ENCODE results near the gene CCDC152.

DNA sequence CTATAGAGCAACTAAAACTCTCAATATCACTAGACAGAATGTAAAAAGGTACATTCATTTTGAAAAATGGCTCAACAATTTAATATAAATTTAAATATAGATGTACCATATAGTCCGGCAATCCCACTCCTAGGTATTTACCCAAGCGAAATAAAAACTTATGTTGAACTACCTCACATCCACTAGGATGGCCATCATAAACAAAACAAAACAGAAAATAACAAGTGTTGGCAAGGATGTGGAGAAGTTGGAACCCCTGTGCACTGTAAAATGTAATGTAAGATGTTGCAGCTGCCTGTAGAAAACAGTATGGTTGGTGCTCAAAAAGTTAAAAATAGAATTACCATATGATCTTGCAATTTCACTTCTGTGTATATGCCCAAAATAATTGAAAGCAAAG is 91.9 kb downstream of the CCDC152 start:
- TF ChIP-seq EZH2phosphoT487 (IDR thresholded peaks at IDR 0.05; ENCODE audit: insufficient read depth, low read depth) (no peak), EZH2 (IDR thresholded peaks at IDR 0.05; ENCODE audit: insufficient read depth, poor library complexity, severe bottlenecking) (no peak)

Data from GM23248 (cell line).